Measurements from ENCODE around the gene ERCC3.
"Not testable (repeated sequence)": the region's sequence is repeated elsewhere in the genome, so short reads cannot be mapped to it uniquely, and the experiment has no call there.

ERCC3 gene

DNA sequence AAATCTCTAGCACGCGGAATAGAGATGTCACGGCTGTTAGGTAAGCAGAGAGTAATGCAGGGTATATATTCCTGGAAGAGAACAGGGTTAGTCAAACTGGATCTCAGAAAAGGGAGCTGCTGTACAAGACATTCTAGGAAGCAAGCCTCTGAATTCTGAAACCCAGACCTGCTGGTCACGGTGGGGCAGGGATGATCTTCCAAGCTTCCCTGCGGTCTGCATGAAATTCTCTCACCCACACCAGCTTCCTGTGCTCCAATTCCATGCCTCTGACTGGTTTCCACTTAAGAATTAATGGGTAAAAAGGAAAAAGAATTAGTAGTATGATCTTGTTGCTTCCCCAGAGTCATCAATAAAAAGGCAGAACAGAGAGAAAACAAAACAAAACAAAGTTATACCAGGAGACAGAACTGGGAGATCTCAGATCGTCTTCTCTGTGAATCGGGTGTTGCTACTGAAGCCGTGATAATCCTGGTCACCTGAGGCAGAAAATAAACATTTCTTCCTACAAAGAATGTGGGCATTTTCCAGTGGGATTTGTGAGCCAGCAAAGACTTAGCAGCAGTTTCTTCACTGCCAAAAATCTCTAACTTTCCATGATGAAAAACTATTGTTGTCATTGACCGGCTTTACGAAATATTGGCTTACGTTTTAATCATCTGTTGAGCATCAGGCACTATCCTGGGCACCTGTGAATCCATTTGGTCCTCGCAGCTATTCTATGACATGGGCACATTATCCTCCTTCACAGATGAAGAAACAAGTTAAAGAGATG, 68.6 kb downstream of the ERCC3 start:
- no peak for DNase-seq

GRCh38 chr2:127224135-127224534, 69.8 kb downstream of the ERCC3 start:
- DNase-seq, result not testable (repeated sequence)

GRCh38 chr2:127220768-127221527, 73.0 kb downstream of the ERCC3 start:
- DNase-seq, result peak; percentile 35

DNA sequence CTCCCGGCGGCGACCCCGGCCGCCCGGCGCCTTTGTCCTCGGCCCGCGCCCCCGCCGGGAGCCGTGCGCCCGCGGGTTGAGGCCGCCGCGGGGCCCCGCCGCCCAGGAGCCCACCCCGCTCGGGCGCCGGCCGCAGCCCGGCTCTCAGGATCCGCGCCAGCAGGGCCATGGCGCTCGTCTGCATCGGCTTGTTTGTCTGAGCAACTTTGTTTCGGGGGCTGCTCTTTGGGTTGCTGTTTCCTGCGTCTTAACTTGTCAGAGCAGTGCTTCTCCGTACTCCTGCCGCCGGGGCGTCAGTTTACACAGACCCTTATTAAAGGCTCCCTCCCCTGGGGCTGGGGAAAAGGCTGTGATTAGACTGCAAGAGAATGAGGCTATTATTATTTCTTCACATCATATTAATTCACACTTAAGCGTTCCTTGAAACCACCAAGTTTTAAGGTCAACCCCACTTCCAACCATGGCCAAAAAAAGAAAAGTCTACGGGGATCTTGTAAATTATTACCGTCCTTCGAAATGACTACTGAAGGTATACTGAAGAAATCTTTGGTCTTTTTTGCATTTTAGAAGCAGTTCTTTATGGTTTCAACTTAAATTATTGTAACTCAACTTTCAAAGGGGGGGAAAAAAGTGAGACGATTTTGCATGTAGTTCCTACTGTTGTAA, 73.7 kb downstream of the ERCC3 start, which contains the start of gene CYP27C1:
CYP27C1 (minus strand) TSS at position 198 of the 666 bp plus-strand sequence; CDS start at position 169, 29 bp downstream.
- peak; percentile 57 for DNase-seq

GRCh38 chr2:127219171-127220070, 74.5 kb downstream of the ERCC3 start:
- peak; percentile 66 for DNase-seq

- no peak for DNase-seq
These were observed 75.2 kb downstream of the ERCC3 start for GRCh38 chr2:127218812-127219170.

DNA sequence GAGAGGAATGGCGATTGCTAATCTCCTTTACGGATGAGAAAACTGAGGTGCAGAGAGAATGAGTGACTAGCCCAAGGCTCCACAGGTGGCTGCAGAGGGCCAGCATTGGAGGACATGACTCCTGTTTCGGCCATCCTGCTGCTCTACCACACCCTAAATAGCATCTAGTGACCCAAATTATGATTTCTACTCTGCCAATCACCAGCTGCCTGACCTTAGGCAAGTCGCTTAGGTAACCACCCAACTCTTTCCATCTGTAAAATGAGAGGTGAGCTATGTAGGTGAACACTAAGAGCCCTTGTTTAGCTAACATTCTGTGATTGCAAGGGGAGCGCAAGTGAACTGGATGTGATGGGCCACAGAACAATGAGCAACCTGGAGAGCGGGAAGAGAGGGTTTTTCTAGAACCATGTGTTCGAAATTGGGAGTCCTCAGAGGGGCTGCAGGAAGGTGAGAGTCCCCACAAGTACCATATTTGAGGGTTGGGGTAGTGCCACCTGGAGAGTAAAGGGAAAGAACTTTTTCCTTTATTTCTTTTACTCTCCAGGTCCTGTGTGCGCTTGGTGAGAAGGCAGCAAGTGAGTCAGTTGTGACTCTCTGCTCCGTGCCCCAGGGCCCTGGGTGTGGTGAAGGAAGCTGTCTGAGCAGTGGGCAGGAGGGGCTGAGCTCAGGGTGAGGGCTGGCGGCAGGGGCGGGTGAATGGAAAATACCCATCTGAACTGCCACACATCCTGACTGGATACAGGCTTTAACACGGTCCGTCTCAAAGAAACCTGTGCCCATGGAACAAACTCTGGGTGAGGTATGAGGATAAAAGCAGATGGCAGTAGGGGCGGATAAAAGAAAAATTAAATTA, 76.2 kb downstream of the ERCC3 start:
- DNase-seq, result no peak

GRCh38 chr2:127216593-127216992, 77.4 kb downstream of the ERCC3 start:
- DNase-seq, result no peak

DNA sequence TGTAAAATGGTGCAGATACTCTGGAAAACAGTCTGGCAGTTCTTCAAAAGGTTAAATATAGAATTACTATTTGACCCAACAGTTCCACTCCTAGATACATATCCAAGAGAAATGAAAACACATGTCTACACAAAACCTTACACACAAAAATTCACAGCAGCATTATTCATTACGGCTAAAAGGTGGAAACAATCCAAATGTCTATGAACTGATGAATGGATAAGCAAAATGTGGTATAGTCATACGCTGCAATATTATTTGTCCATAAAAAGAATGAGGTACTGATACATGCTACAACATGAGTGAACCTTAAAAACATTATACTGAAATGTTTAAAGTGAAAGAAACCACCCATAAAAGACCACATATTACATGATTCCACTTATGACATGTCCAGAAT, 77.8 kb downstream of the ERCC3 start:
- no peak for DNase-seq

DNA sequence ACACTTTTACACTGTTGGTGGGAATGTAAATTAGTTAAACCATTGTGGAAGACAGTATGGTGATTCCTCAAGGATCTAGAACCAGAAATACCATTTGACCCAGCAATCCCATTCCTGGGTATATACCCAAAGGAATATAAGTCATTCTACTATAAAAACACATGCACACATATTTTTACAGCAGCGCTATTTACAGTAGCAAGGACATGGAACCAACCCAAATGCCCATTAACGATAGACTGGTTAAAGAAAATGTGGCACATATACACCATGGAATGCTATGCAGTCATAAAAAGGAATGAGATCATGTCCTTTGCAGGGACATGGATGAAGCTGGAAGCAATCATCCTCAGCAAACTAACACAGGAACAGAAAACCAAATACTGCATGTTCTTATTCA, 79.7 kb downstream of the ERCC3 start:
- DNase-seq, result not testable (repeated sequence)

DNA sequence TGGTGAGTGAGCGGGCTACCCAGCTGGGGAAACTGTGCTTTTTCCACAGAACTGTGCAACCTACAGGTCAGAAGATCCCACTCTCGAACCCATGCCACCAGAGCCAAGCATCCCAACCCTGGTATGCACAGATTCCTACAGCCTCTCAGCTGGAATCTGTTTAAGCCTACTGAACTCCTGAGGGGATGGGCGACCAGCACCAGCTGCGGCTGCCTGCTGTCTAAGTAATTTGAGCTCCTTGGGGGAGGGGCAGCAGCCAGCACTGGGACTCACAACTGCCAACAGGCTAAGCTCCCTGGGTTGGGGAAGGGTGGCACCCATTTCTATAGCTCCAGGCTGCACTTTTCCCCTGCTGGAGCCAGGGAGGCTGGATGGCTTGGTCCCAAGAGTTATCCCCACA, 85.6 kb downstream of the ERCC3 start:
- peak; percentile 56 for DNase-seq
